Measurements from ENCODE around the gene FHOD3. TPM values are rescaled to one million over a fixed set of nuclear protein-coding genes. Genes with fewer than 3 reads are reported as not detected.
A peak's percentile ranks its signal among the peaks of the same experiment; 100 is the strongest.
"Not testable (repeated sequence)": the region's sequence is repeated elsewhere in the genome, so short reads cannot be mapped to it uniquely, and the experiment has no call there.

The FHOD3 gene
- total and polyA plus RNA-seq, 2 experiments from 2014 or later, result 2.7 to 8.7 TPM

GRCh38 chr18:36463516-36463915, 166.0 kb downstream of the FHOD3 start:
- not testable (repeated sequence) for H3F3A ChIP-seq (replicated peaks; ENCODE audit: low read depth); H3K4me3 ChIP-seq; H2AFZ ChIP-seq; H3K9me2 ChIP-seq (ENCODE audit: insufficient read depth); H3K4me2 ChIP-seq; DNase-seq (ENCODE audit: low spot score); ATAC-seq; H3K79me2 ChIP-seq (replicated peaks; ENCODE audit: insufficient read depth); H3K4me3 Mint-ChIP-seq; H3K27me3 ChIP-seq (ENCODE audit: insufficient read depth); H3K27ac Mint-ChIP-seq; H3K36me3 ChIP-seq (ENCODE audit: insufficient read depth); H3K9me3 Mint-ChIP-seq; H3K36me3 Mint-ChIP-seq (ENCODE audit: low read depth); H4K20me1 ChIP-seq (replicated peaks; ENCODE audit: insufficient read depth)
- Mint-ChIP-seq H3K27me3 (ENCODE audit: insufficient read depth, low read depth, poor library complexity) (peaks cover 11% of the 10 kb centered on the region), H3K4me1 (peaks cover 47% of the 10 kb centered on the region)
- H3K27ac ChIP-seq (ENCODE audit: low read depth), result 0 out of 2 replicates have a peak overlapping the region, but pooled peaks have one; percentile 69
- peaks cover 24% of the 10 kb centered on the region; the same call in 1 of the 2 replicates for H3K4me1 ChIP-seq (ENCODE audit: insufficient read depth)

DNA sequence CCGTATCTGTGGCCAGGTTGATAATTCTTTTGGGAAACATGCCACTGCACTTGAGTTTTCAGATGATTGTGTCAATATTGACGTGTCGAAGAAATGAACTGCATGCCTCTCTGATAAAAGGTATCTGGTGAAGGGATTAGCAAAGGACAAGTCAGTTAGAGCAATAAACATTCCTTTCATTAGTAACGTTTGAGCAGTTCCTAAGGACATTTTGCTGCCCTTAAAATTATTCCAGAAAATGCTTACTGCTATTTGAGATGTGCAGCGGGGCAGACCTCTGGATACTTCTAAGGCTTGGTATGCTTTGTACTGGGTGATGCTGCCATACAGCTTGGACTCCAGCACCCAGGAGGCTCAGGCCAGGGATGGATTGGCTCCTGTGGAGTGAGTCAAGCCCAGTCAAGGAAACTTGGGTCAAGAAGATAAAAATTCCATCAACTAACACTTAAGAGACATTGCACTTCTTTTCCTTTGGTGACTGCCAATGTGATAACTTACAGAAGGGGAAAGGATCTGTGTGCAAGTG, 166.7 kb downstream of the FHOD3 start:
- H3K27ac Mint-ChIP-seq, result no peak overlapping the region
- ATAC-seq, result no peak
- no peaks in the 10 kb centered on the region for H3K79me2 ChIP-seq (replicated peaks; ENCODE audit: insufficient read depth)

More for the DNA sequence above, 166.7 kb downstream of the FHOD3 start:
- no peak overlapping the region for H3K4me2 ChIP-seq
- H4K20me1 ChIP-seq (replicated peaks; ENCODE audit: insufficient read depth), result no peaks in the 10 kb centered on the region
- DNase-seq (ENCODE audit: low spot score), result no peak
- no peaks in the 10 kb centered on the region for H3K9me3 Mint-ChIP-seq
- TF ChIP-seq STAT1 (IDR thresholded peaks at IDR 0.05; ENCODE audit: unreplicated experiment) (no peak), REST (IDR thresholded peaks at IDR 0.05; ENCODE audit: unreplicated experiment) (no peak)
- H2AFZ ChIP-seq, result no peak overlapping the region
- no peaks in the 10 kb centered on the region for H3K36me3 Mint-ChIP-seq (ENCODE audit: low read depth)
- peaks cover 49% of the 10 kb centered on the region for H3K4me1 Mint-ChIP-seq
- H3K4me3 Mint-ChIP-seq, result no peak overlapping the region
- H3K27ac ChIP-seq (ENCODE audit: low read depth), result 0 out of 2 replicates have a peak overlapping the region, but pooled peaks have one; percentile 69
- H3K36me3 ChIP-seq (ENCODE audit: insufficient read depth), result no peaks in the 10 kb centered on the region
- H3K4me1 ChIP-seq (ENCODE audit: insufficient read depth), result peaks cover 24% of the 10 kb centered on the region; the same call in 1 of the 2 replicates
- no peaks in the 10 kb centered on the region for H3K9me2 ChIP-seq (ENCODE audit: insufficient read depth)
- H3K27me3 ChIP-seq (ENCODE audit: insufficient read depth), result no peaks in the 10 kb centered on the region
- no peak overlapping the region for H3K4me3 ChIP-seq
- peaks cover 4% of the 10 kb centered on the region; the same call in 1 of the 2 replicates for H3F3A ChIP-seq (replicated peaks; ENCODE audit: low read depth)
- H3K27me3 Mint-ChIP-seq (ENCODE audit: insufficient read depth, low read depth, poor library complexity), result peaks cover 12% of the 10 kb centered on the region
